Measurements from ENCODE around the gene AKR1D1.
A peak's percentile ranks its signal among the peaks of the same experiment; 100 is the strongest.

The AKR1D1 gene

DNA sequence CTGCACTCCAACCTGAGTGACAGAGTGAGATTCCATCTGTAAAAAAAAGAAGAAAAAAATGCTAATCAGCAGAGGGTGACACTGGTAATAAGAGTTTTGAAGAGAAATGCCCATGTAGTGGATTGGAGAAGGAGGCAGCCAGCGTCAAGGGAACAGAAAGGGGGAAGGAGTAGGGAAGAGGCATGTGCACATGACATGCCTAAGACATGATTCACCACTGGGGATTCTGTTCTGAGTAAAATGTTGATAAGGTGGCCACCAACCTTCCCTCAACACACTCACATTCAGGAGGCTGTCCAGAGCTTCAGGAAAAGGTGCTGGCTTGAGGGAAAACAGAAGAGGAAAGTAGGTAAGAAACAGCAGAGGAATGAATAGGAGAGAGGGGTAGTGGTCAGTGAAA is 39.9 kb downstream of the AKR1D1 start:
- no peak for DNase-seq (ENCODE audit: low spot score)
- TF ChIP-seq CTCF (IDR thresholded peaks at IDR 0.05; ENCODE audit: borderline replicate concordance, control extremely low read depth, extremely low read depth, insufficient read depth, missing control alignments) = no peak
- in situ Hi-C loops (cut with MboI; ENCODE audit: low sequenced_read_pairs, unreplicated experiment) = no loop called here

GRCh38 chr7:138116892-138117291 is 40.6 kb downstream of the AKR1D1 start:
- DNase-seq (ENCODE audit: low spot score) = no peak
- TF ChIP-seq CTCF (IDR thresholded peaks at IDR 0.05; ENCODE audit: borderline replicate concordance, control extremely low read depth, extremely low read depth, insufficient read depth, missing control alignments) = no peak
- in situ Hi-C loops (cut with MboI; ENCODE audit: low sequenced_read_pairs, unreplicated experiment) = no loop called here

DNA sequence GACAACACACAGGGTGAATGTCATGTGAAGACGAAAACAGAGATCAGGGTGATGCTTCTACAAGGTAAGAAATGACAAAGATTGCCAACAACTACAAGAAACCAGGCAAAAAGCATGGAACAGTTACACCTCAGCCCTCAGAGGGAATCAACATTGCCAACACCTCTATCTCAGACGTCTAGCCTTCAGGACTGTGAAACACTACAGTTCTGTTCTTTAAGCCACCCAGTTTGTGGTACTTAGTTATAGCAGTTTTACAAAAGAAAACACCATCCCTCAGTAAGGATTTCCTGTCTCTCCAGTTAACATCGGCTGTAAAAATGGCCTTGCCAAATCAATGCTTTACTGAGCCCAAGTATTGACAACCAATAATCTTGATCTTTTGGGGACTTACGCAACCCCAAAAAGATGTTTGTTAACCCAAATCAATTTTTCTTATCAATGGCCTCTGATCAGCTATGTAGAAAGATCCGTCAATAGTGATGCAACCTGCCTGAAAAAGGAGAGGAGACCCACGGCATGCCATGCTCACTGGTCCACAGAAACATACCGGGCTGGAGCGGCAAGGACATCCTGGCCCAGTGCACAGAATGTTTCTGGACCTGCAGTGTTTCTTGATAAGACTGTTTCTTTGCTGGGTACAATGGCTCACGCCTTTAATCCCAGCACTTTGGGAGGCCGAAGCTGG is 44.0 kb downstream of the AKR1D1 start:
- TF ChIP-seq CTCF (IDR thresholded peaks at IDR 0.05; ENCODE audit: borderline replicate concordance, control extremely low read depth, extremely low read depth, insufficient read depth, missing control alignments) = no peak
- DNase-seq (ENCODE audit: low spot score) = no peak
- in situ Hi-C loops (cut with MboI; ENCODE audit: low sequenced_read_pairs, unreplicated experiment) = no loop called here

DNA sequence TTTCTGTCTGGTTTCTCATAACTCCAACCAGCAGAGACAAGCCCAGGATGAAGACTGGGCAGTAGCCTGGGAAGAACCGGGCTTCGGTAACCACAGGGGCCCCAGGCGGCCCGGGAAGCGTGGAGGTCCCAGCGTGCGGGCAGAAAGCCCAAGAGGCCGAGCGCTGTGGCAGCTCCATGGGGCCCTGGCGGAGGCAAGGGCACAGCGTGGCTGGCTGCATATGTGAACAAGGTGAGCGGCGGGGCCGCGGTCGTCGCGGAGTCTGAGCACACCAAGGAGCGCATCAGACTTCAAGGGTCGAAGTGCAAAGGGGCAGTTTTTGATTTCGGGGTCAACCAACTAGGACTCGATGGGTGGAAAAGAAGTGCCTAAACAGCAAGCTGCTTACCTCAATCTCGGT is 45.9 kb downstream of the AKR1D1 start:
- no peak for TF ChIP-seq CTCF (IDR thresholded peaks at IDR 0.05; ENCODE audit: borderline replicate concordance, control extremely low read depth, extremely low read depth, insufficient read depth, missing control alignments)
- in situ Hi-C loops (cut with MboI; ENCODE audit: low sequenced_read_pairs, unreplicated experiment) = no loop called here
- DNase-seq (ENCODE audit: low spot score) = no peak

DNA sequence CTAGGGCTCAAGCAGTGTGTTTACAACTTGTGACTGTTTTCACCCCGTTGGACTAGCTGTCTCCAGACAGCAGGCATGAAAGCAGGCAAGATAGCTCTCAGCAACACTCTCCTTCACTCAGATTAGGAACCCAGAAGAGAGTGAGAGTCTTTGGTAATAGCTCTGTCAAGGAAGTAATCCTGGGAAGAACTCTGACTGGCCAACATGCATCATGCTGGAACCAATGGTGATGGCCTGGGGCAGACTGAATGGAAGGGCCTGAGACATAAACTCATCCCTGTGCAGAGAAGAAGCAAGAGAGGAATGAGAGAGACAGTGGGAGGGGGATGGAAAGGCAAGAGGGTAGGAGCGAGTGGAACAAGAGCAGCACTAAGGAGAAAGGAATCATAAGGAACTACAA is 48.9 kb downstream of the AKR1D1 start:
- in situ Hi-C loops (cut with MboI; ENCODE audit: low sequenced_read_pairs, unreplicated experiment) = no loop called here
- DNase-seq (ENCODE audit: low spot score) = no peak
- no peak for TF ChIP-seq CTCF (IDR thresholded peaks at IDR 0.05; ENCODE audit: borderline replicate concordance, control extremely low read depth, extremely low read depth, insufficient read depth, missing control alignments)

GRCh38 chr7:138125598-138126111 is 49.4 kb downstream of the AKR1D1 start:
- in situ Hi-C loops (cut with MboI; ENCODE audit: low sequenced_read_pairs, unreplicated experiment) = no loop called here
- DNase-seq (ENCODE audit: low spot score) = peak; percentile 59
- TF ChIP-seq CTCF (IDR thresholded peaks at IDR 0.05; ENCODE audit: borderline replicate concordance, control extremely low read depth, extremely low read depth, insufficient read depth, missing control alignments) = no peak

Data from GM13976 (cell line).